Smooth muscle cell (in vitro differentiated cells): ENCODE results near the gene APPBP2. TPM values are rescaled to one million over a fixed set of nuclear protein-coding genes. Genes with fewer than 3 reads are reported as not detected.

Source experiments
- DNase-seq: peaks from one replicate; lab custom pipeline; 2025; ENCODE audit not compliant: unreplicated experiment; lab: John Stamatoyannopoulos, UW
- H2AFZ ChIP-seq: fragments of 200-600 bp; sonication (generic); 2 replicates; pipeline ENCODE4 v1.6.0; 2016; ENCODE audit warnings: antibody characterized with exemption, low read depth, mild to moderate bottlenecking
- H3F3A ChIP-seq: fragments of 200-600 bp; sonication (generic); 2 replicates; pipeline ENCODE4 v1.6.0; 2017; ENCODE audit warnings: antibody characterized with exemption, low read depth
- H3K27ac ChIP-seq: fragments of 200-600 bp; sonication (generic); 2 replicates; pipeline ENCODE4 v1.5.1; 2016; ENCODE audit warnings: low read depth, mild to moderate bottlenecking
- H3K27me3 ChIP-seq: fragments of 200-600 bp; sonication (generic); 2 replicates; pipeline ENCODE4 v1.6.1; 2016; ENCODE audit warnings: low read depth, mild to moderate bottlenecking
- H3K36me3 ChIP-seq: fragments of 200-600 bp; sonication (generic); 2 replicates; pipeline ENCODE4 v1.5.1; 2016; ENCODE audit warnings: low read depth
- H3K4me1 ChIP-seq: fragments of 200-600 bp; sonication (generic); 2 replicates; pipeline ENCODE4 v1.5.1; 2016; ENCODE audit warnings: low read depth
- H3K4me2 ChIP-seq: fragments of 200-600 bp; sonication (generic); 2 replicates; pipeline ENCODE4 v1.6.0; 2016; ENCODE audit warnings: mild to moderate bottlenecking
- H3K4me3 ChIP-seq: fragments of 200-600 bp; sonication (generic); 2 replicates; pipeline ENCODE4 v1.5.1; 2016; ENCODE audit warnings: mild to moderate bottlenecking
- H3K79me2 ChIP-seq: fragments of 200-600 bp; sonication (generic); 2 replicates; pipeline ENCODE4 v1.6.0; 2016; ENCODE audit warnings: low read depth, mild to moderate bottlenecking
- H3K9ac ChIP-seq: fragments of 200-600 bp; sonication (generic); 2 replicates; pipeline ENCODE4 v1.6.0; 2016; ENCODE audit warnings: low read depth
- H3K9me3 ChIP-seq: fragments of 200-600 bp; sonication (generic); replicated peaks from 2 replicates; pipeline ENCODE4 v1.5.1; 2016; ENCODE audit warnings: low read depth
- H4K20me1 ChIP-seq: fragments of 200-600 bp; sonication (generic); 2 replicates; pipeline ENCODE4 v1.6.0; 2016; ENCODE audit warnings: low read depth
- WGBS: methylation state at CpG from one replicate; pipeline ENCODE4 v1.1.7; 2016; ENCODE audit warnings: low lambda C conversion rate; 5-methylcytosine and 5-hydroxymethylcytosine counted together
- polyA plus RNA-seq: library from polyadenylated mRNA; unstranded; fragments of >200 nt; fragmentation: Nextera tagmentation; extraction: Ambion mirVana; gene quantifications from 2 replicates; pipeline ENCODE4 v1.2.1, GENCODE V29; 2016
- total RNA-seq: library from RNA; depleted of rRNA; stranded (reverse); fragments of >200 nt; gene quantifications from 2 replicates; pipeline ENCODE4 v1.2.3, GENCODE V29; 2014
- TF ChIP-seq, protein P1 (sequence below): fragments of 200-600 bp; sonication (generic); IDR thresholded peaks from 2 replicates; pipeline ENCODE4 v1.5.1; 2017; ENCODE audit warnings: borderline replicate concordance, mild to moderate bottlenecking, antibody characterized with exemption; ENCODE audit not compliant: insufficient read depth, poor library complexity, severe bottlenecking

APPBP2 gene
- total and polyA plus RNA-seq, 2 experiments from 2014 or later = 38.3 to 40.9 TPM

DNA sequence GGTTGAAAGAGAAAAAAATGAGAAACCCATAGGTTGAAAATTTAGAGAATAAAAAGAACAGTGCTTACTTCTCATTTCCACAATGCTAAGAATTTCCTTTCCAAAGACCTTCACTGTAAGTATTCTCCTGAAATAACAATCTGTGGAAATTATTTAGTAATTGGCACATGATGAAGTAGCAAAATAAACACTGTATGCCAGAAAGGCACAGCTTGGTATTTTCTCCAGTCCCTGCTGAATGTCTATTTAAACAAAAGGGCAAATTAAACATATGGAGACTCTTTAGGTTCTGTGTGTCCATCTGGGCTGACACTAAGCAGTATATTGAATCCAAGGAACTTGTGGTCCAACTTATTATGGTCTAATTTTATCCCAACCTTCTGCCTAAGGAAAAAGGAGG, 57.7 kb downstream of the APPBP2 start:
- Histone ChIP-seq H2AFZ (no peak overlapping the region), H3K27ac (no peak overlapping the region), H3K4me1 (peaks cover 3% of the 10 kb centered on the region), H3K27me3 (no peaks in the 10 kb centered on the region), H3K79me2 (peaks cover 8% of the 10 kb centered on the region), H3K4me2 (no peak overlapping the region), H3K9ac (no peak overlapping the region), H3K4me3 (no peak overlapping the region), H4K20me1 (peaks cover 18% of the 10 kb centered on the region), H3K9me3 (peaks cover 4% of the 10 kb centered on the region), H3F3A (peaks cover 10% of the 10 kb centered on the region), H3K36me3 (peaks cover 50% of the 10 kb centered on the region)
- TF ChIP-seq, protein P1, sequence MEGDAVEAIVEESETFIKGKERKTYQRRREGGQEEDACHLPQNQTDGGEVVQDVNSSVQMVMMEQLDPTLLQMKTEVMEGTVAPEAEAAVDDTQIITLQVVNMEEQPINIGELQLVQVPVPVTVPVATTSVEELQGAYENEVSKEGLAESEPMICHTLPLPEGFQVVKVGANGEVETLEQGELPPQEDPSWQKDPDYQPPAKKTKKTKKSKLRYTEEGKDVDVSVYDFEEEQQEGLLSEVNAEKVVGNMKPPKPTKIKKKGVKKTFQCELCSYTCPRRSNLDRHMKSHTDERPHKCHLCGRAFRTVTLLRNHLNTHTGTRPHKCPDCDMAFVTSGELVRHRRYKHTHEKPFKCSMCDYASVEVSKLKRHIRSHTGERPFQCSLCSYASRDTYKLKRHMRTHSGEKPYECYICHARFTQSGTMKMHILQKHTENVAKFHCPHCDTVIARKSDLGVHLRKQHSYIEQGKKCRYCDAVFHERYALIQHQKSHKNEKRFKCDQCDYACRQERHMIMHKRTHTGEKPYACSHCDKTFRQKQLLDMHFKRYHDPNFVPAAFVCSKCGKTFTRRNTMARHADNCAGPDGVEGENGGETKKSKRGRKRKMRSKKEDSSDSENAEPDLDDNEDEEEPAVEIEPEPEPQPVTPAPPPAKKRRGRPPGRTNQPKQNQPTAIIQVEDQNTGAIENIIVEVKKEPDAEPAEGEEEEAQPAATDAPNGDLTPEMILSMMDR = no peak
- no peak for DNase-seq

DNA sequence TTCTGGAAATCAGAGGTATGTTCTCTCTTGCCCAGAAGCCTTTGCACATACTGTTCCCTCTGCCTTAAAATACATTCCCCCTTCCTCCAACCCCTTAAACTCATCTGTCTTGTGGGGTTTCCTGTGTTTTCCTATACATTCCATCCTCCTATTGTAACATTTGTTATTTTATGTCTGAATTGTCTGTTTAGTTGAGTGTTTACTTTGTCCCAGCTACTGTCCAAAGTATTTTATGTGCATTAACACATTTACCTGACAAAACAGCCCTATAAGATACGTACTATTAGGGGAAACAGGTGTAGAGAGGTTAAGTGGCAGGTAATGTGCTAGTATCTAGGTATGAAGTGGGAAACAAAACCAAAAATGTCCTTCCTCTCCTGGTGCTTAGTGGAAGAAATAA, 61.7 kb downstream of the APPBP2 start:
- WGBS = 94% methylated on average over 1 of the region's 1 CpG
- Histone ChIP-seq H3K4me3 (no peak overlapping the region), H3F3A (no peaks in the 10 kb centered on the region), H3K9ac (no peak overlapping the region), H3K27me3 (no peaks in the 10 kb centered on the region), H3K79me2 (peaks cover 8% of the 10 kb centered on the region), H3K27ac (no peak overlapping the region), H2AFZ (no peak overlapping the region), H3K4me1 (peaks cover under 1% of the 10 kb centered on the region), H3K36me3 (peaks cover 45% of the 10 kb centered on the region), H4K20me1 (peaks cover 14% of the 10 kb centered on the region), H3K4me2 (no peak overlapping the region), H3K9me3 (no peaks in the 10 kb centered on the region)
- TF ChIP-seq, protein P1 = no peak
- DNase-seq = no peak

DNA sequence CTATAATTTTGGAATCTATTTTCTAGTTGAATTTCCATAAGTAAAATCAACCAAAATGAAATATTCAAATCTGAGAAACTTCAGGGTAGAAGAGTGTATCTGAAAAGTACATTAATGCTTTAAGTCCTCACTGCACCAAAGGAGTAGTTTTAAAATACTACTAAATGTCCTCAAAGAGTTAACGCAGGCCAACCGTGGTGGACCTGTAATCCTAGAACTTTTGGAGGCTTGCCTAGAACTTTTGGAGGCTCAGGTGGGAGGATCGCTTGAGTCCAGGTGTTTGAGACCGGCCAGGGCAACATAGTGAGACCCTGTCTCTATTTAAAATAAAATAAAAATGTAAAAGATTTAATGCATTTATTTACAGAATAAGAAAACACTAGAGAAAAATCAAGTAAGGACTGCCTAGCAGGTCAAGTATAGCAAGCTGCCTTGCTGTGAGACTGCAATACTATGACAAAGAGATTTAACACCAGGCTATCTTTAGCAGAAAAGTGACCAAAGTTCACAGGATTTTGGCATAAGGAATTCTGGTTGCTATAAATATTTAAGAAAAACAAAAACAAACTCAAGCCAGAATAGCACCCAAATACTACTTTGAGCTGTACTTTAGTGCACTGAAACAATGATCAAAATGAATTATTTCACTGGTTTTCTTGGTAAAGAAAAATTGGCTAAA, 62.7 kb downstream of the APPBP2 start:
- Histone ChIP-seq H3K9me3 (no peaks in the 10 kb centered on the region), H3K79me2 (peaks cover 3% of the 10 kb centered on the region), H3K4me2 (no peak overlapping the region), H3K36me3 (peaks cover 45% of the 10 kb centered on the region), H3K9ac (no peak overlapping the region), H3K27ac (no peak overlapping the region), H3F3A (no peaks in the 10 kb centered on the region), H3K27me3 (no peaks in the 10 kb centered on the region), H4K20me1 (peaks cover 13% of the 10 kb centered on the region), H3K4me1 (no peaks in the 10 kb centered on the region), H3K4me3 (no peak overlapping the region), H2AFZ (no peak overlapping the region)
- TF ChIP-seq, protein P1 = no peak
- DNase-seq = no peak
- WGBS = 97% methylated on average over 4 of the region's 4 CpGs

DNA sequence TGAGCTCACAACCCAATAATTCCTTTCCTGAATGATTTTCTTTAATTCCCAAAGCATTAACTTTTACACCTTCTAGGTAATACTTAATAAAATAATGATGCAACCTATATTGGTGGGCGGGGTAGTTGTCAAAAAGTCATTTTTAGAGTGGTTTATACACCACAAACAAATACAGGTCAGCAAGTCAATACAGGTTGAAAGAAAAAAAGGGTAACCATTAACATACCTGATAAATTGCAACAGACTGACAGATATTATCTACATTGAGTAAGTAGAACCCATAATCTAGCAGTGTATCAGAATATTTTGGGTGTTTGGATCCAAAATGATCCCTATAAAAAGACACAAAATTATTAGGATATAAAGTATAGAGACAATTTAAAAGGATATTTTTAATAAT, 64.5 kb downstream of the APPBP2 start:
- Histone ChIP-seq H2AFZ (no peak overlapping the region), H3K4me2 (no peak overlapping the region), H3K27me3 (no peaks in the 10 kb centered on the region), H3K36me3 (peaks cover 49% of the 10 kb centered on the region), H3K9me3 (no peaks in the 10 kb centered on the region), H3K4me3 (no peak overlapping the region), H3K27ac (no peak overlapping the region), H3K79me2 (peaks cover 3% of the 10 kb centered on the region), H3K4me1 (no peaks in the 10 kb centered on the region), H3F3A (no peaks in the 10 kb centered on the region), H3K9ac (no peak overlapping the region), H4K20me1 (peaks cover 19% of the 10 kb centered on the region)
- 95% methylated on average over 1 of the region's 1 CpG for WGBS
- no peak for DNase-seq
- TF ChIP-seq, protein P1 = no peak
